Endothelial cell of umbilical vein (primary cell): Measurements from ENCODE around the gene SCLT1. TPM values are rescaled to one million over a fixed set of nuclear protein-coding genes. Genes with fewer than 3 reads are reported as not detected.

Source experiments
- BruUV-seq: library from RNA; stranded (reverse); fragments of 400-500 nt; replicated peaks from 2 replicates; lab custom pipeline; 2021; lab: Mats Ljungman, UMichigan
- CTCF ChIA-PET: fragments of 300-600, 350-600 bp; sonication (Branson Sonifier 250); formaldehyde crosslinking; loops from one replicate; lab custom pipeline; 2021; ENCODE audit warnings: antibody characterized with exemption, inconsistent platforms; lab: Charles Lee
- POLR2A ChIA-PET: fragments of 300-600, 350-600 bp; sonication (Branson Sonifier 250); formaldehyde crosslinking; loops from one replicate; lab custom pipeline; 2021; ENCODE audit warnings: antibody characterized with exemption, inconsistent platforms; lab: Charles Lee
- DNase-seq: peaks from one replicate; pipeline ENCODE4 v3.0.0-alpha.2; 2011; ENCODE audit warnings: low read depth, low spot score
- FAIRE-seq: peaks from 2 replicates; lab custom pipeline; 2011; peaks lifted over from hg19 to GRCh38; lab: Jason Lieb, UNC
- H2AFZ ChIP-seq: 2 replicates; pipeline ENCODE4 v1.6.0; 2012; ENCODE audit warnings: low read depth, low read length, control low read depth, inconsistent platforms
- H3K27ac ChIP-seq: 2 replicates; pipeline ENCODE4 v1.5.1; 2011; ENCODE audit warnings: low read depth, mild to moderate bottlenecking, control low read depth, low read length, moderate library complexity; ENCODE audit not compliant: insufficient read depth
- H3K27me3 ChIP-seq, 2 experiments: 2 replicates each; pipeline versions ENCODE4 v1.6.0 to v1.6.1; 2011; ENCODE audit warnings: low read length in 2 of 2, mixed read lengths in 1 of 2; ENCODE audit not compliant: control insufficient read depth in 2 of 2, insufficient read depth in 2 of 2
- H3K36me3 ChIP-seq, 2 experiments: 2 replicates in 1 of 2; 3 replicates in 1 of 2; pipeline ENCODE4 v1.5.1; 2011; ENCODE audit warnings: low read length in 2 of 2, mild to moderate bottlenecking in 1 of 2, moderate library complexity in 1 of 2; ENCODE audit not compliant: control insufficient read depth in 2 of 2, insufficient read depth in 2 of 2; ENCODE audit errors: extremely low read depth in 1 of 2
- H3K4me1 ChIP-seq: 3 replicates; pipeline ENCODE4 v1.5.1; 2011; ENCODE audit warnings: mild to moderate bottlenecking, low read length; ENCODE audit not compliant: control insufficient read depth, insufficient read depth; ENCODE audit errors: extremely low read depth
- H3K4me2 ChIP-seq: 2 replicates; pipeline ENCODE4 v1.6.1; 2011; ENCODE audit warnings: low read length, control low read depth, mixed read lengths; ENCODE audit not compliant: insufficient read depth
- H3K4me3 ChIP-seq, 3 experiments: fragments of 200-600 bp in 1 of 3; sonication (generic), shearing (Covaris generic) in 1 of 3; replicated peaks in 1 of 3; 2 replicates each; pipeline ENCODE4 v1.5.1; 2011 to 2016; ENCODE audit warnings: control low read depth in 3 of 3, low read length in 3 of 3, mild to moderate bottlenecking in 2 of 3, inconsistent platforms in 1 of 3, low read depth in 1 of 3, moderate library complexity in 1 of 3; ENCODE audit not compliant: insufficient read depth in 1 of 3
- H3K79me2 ChIP-seq: 2 replicates; pipeline ENCODE4 v1.6.0; 2012; ENCODE audit warnings: low read length, inconsistent platforms; ENCODE audit not compliant: control insufficient read depth, insufficient read depth
- H3K9ac ChIP-seq: replicated peaks from 2 replicates; pipeline ENCODE3; 2011; ENCODE audit warnings: low read length, control low read depth; ENCODE audit not compliant: insufficient read depth; ENCODE audit errors: extremely low read depth
- H3K9me1 ChIP-seq: replicated peaks from 3 replicates; pipeline ENCODE4 v1.6.0; 2011; ENCODE audit warnings: mild to moderate bottlenecking, low read length; ENCODE audit not compliant: control insufficient read depth, insufficient read depth; ENCODE audit errors: extremely low read depth
- H3K9me3 ChIP-seq: replicated peaks from 2 replicates; pipeline ENCODE4 v1.5.1; 2012; ENCODE audit warnings: low read length, inconsistent platforms; ENCODE audit not compliant: control insufficient read depth, insufficient read depth
- H4K20me1 ChIP-seq: replicated peaks from 2 replicates; pipeline ENCODE3; 2011; ENCODE audit warnings: mild to moderate bottlenecking, low read length; ENCODE audit not compliant: control insufficient read depth, insufficient read depth; ENCODE audit errors: extremely low read depth
- CTCF ChIP-seq, 2 donors: IDR thresholded peaks; 1 replicate in 1 of 2; 2 replicates in 1 of 2; pipeline ENCODE4 v1.5.1; 2011; ENCODE audit warnings: low read length in 2 of 2, mild to moderate bottlenecking in 2 of 2, moderate library complexity in 2 of 2, control low read depth in 1 of 2, inconsistent platforms in 1 of 2, low read depth in 1 of 2; ENCODE audit not compliant: insufficient read depth in 1 of 2; ENCODE audit errors: extremely low read depth in 1 of 2
- EZH2 ChIP-seq: IDR thresholded peaks from 2 replicates; pipeline ENCODE4 v1.6.1; 2012; ENCODE audit warnings: borderline replicate concordance, low read depth, mild to moderate bottlenecking, moderate library complexity, low read length, inconsistent platforms; ENCODE audit not compliant: severe bottlenecking
- FOS ChIP-seq: IDR thresholded peaks from 2 replicates; pipeline ENCODE4 v1.6.1; 2011; ENCODE audit warnings: mild to moderate bottlenecking, low read length, moderate library complexity, borderline replicate concordance; ENCODE audit not compliant: insufficient read depth
- GATA2 ChIP-seq: IDR thresholded peaks from 2 replicates; pipeline ENCODE4 v1.7.0; 2011; ENCODE audit warnings: low read depth, mild to moderate bottlenecking, moderate library complexity, mixed read lengths, low read length; ENCODE audit not compliant: insufficient read length, insufficient read depth
- JUN ChIP-seq: IDR thresholded peaks from 2 replicates; pipeline ENCODE4 v1.6.1; 2011; ENCODE audit warnings: borderline replicate concordance, low read depth; ENCODE audit not compliant: insufficient read length, insufficient read depth
- MAX ChIP-seq: IDR thresholded peaks from 2 replicates; pipeline ENCODE4 v1.6.1; 2011; ENCODE audit not compliant: insufficient read depth, insufficient read length
- MYC ChIP-seq: IDR thresholded peaks from one replicate; pipeline ENCODE4 v1.6.1; 2011; ENCODE audit warnings: mild to moderate bottlenecking, low read depth, low read length
- POLR2A ChIP-seq: IDR thresholded peaks from 2 replicates; pipeline ENCODE4 v1.6.1; 2012; ENCODE audit warnings: low read depth, mild to moderate bottlenecking, control low read depth, low read length
- POLR2AphosphoS5 ChIP-seq: IDR thresholded peaks from 2 replicates; pipeline ENCODE4 v1.6.1; 2012; ENCODE audit warnings: low read depth, mild to moderate bottlenecking, control low read depth, low read length, moderate library complexity; ENCODE audit not compliant: insufficient read depth
- dilution Hi-C: fragments of 300-500 bp; cut with MboI; formaldehyde crosslinking; loops from one replicate; pipeline ENCODE4 v1.15.0; 2019; ENCODE audit warnings: low sequenced_read_pairs; ENCODE audit not compliant: extremely low pct_ligation_motif_present
- intact Hi-C: fragments of 100-400 bp; cut with micrococcal nuclease; formaldehyde crosslinking; loops from one replicate; pipeline ENCODE4 v1.10.0; 2022
- polyA plus RNA-seq, 4 experiments: library from polyadenylated mRNA; depleted of rRNA in 3 of 4; stranded (reverse) in 3 of 4; unstranded in 1 of 4; fragments of >200 nt; gene quantifications; 2 replicates each; pipeline versions ENCODE4 v1.2.1 to v1.2.3, GENCODE V29; 2011 to 2012; ENCODE audit warnings: missing spikeins in 1 of 4
- total RNA-seq: library from RNA; stranded (reverse); gene quantifications from 2 replicates; pipeline ENCODE4 v1.2.3, GENCODE V29; 2021

SCLT1 gene
- total and polyA plus RNA-seq, 2 donors (not counting 3 experiments of a cell fraction or from before 2014, with no cell fraction given): 3.2 to 14.0 TPM

DNA sequence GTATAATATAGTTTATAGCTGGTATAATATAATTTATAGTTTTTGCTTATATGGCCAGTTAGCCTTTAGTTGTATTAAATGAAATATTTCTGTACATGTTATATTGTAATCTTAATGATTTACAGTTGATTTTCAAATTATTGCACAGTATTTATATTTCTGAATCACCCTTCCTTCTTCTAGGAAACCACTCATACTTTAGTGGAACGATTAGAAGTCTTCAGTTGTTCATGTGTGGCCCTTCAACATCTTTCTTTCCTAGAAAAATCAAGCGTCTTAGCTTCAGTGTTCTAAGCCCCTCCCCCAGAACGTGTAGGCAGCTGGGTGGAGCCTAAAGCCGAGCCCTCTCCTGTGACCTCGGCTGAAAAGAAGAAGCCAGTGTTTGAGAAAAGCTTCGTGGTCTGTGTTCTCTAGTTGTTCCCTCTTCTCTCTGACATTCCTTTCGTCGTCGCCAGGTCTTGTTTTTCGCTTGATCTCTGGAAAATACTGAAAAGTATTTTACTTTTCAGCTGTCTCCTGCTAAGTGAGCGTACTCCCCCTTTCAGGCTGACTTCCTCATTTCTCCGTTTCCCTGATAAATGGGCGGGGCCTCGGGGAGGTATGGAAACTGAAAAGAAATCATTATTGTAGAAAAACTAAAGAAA lies 2.6 kb upstream of the SCLT1 start, which contains the start of gene C4orf33:
Gene C4orf33, plus strand, starts transcription at position 342 of the 644 bp plus-strand sequence. CDS start 6,459 bp downstream, outside the sequence.
- Histone ChIP-seq H3K36me3 (no peaks in the 10 kb centered on the region), H3K4me2 (peak within 1 kb of the TSS; percentile 55), H4K20me1 (no peaks in the 10 kb centered on the region), H3K9ac (peak within 1 kb of the TSS; percentile 81), H2AFZ (peak within 1 kb of the TSS; percentile 79), H3K4me3 (peak within 1 kb of the TSS; percentile 38 to 87 (median 49)), H3K79me2 (peaks cover 18% of the 10 kb centered on the region), H3K27ac (peak within 1 kb of the TSS; percentile 80), H3K27me3 (no peaks in the 10 kb centered on the region), H3K9me1 (no peaks in the 10 kb centered on the region), H3K9me3 (no peaks in the 10 kb centered on the region), H3K4me1 (peaks cover 23% of the 10 kb centered on the region)
- dilution Hi-C loops: no loop called here
- intact Hi-C loops: loop anchor here (10.0 kb wide), 1 partner anchor 571 kb away; no protein-coding TSS in a partner anchor
- TF ChIP-seq FOS (no peak), MYC (no peak), POLR2A (peak; percentile 44), MAX (no peak), JUN (no peak)
- CTCF ChIA-PET: no interaction called here
- POLR2A ChIA-PET: no interaction called here
- DNase-seq: peak; percentile 87
- no TSS peak for BruUV-seq
- peak; percentile 79 for FAIRE-seq

- Histone ChIP-seq H3K9me1 (no peaks in the 10 kb centered on the region), H3K36me3 (no peaks in the 10 kb centered on the region), H3K9me3 (no peaks in the 10 kb centered on the region), H2AFZ (no peak overlapping the region), H3K27me3 (no peaks in the 10 kb centered on the region), H3K27ac (no peak overlapping the region), H4K20me1 (no peaks in the 10 kb centered on the region), H3K4me1 (peaks cover 26% of the 10 kb centered on the region), H3K9ac (no peak overlapping the region), H3K79me2 (peaks cover 34% of the 10 kb centered on the region), H3K4me3 (peak overlapping the region in 1 of 3 experiments; percentile 97), H3K4me2 (peak overlapping the region; percentile 98)
- ChIA-PET POLR2A (no interaction called here), CTCF (interaction anchor here (1.0 to 1.2 kb wide), 2 partner anchors 11 to 714 kb away, joined by 3 to 5 read pairs; no protein-coding TSS in a partner anchor)
- FAIRE-seq (no peak), DNase-seq (no peak)
- TF ChIP-seq POLR2A (no peak), MAX (no peak), FOS (no peak), JUN (no peak), GATA2 (no peak), EZH2 (no peak), MYC (no peak), POLR2AphosphoS5 (no peak), CTCF (IDR thresholded peaks at IDR 0.05; ENCODE audit: extremely low read depth in 1 of 2, insufficient read depth in 1 of 2, low read depth in 1 of 2, low read length in 2 of 2) (no peak)
- intact Hi-C loops: loop anchor here (5.0 to 10.0 kb wide), 5 partner anchors 227 to 1032 kb away; partner anchors contain the start of gene LARP1B
- no TSS peak for BruUV-seq
- dilution Hi-C loops: no loop called here
Measured at GRCh38 chr4:129094347-129094746, 1.0 kb upstream of the SCLT1 start.
